GM19240 (cell line): ENCODE results near the gene FOXF2.

Experiments used
- DNase-seq: peaks from one replicate; pipeline ENCODE4 v3.0.0; 2011; ENCODE audit warnings: low spot score; ENCODE audit not compliant: insufficient read length

FOXF2 gene

DNA sequence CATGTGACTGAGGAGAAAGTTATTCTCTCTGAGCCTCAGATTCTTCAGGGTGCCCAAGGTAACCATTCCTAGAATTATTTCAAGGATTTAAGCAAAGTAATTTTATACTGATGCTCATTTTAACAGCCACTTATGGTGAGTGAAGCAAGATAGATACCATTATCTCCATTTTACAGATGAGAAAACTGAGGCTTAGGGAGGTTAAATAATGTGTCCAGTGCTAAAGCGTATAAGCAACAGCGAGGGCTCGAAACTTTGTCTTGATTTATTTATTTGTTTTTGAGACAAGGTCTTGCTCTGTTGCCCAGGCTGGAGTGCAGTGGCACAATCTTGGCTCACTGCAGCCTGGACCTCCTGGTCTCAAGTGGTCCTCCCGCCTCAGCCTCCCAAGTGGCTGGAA, 53.6 kb downstream of the FOXF2 start:
- DNase-seq = no peak
